CD14-positive monocyte (primary cell): Measurements from ENCODE around the gene RPS28. TPM values are rescaled to one million over a fixed set of nuclear protein-coding genes. Genes with fewer than 3 reads are reported as not detected.

ENCODE experiments used
- DNase-seq, 3 donors: peaks; one replicate each; pipeline ENCODE4 v3.0.0-alpha.2; 2011 to 2022
- H2AFZ ChIP-seq: 2 replicates; pipeline ENCODE4 v1.6.0; 2012; ENCODE audit warnings: mild to moderate bottlenecking, low read depth, low read length, inconsistent platforms; ENCODE audit not compliant: insufficient read depth, poor library complexity, severe bottlenecking
- H3K27ac ChIP-seq, 2 donors: 1 replicate in 1 of 2; 2 replicates in 1 of 2; pipeline ENCODE4 v1.5.1; 2012 to 2013; ENCODE audit warnings: low read length in 2 of 2, control low read depth in 1 of 2, inconsistent platforms in 1 of 2, low read depth in 1 of 2, mild to moderate bottlenecking in 1 of 2
- H3K27me3 ChIP-seq, 2 donors: one replicate each; pipeline versions ENCODE4 v1.6.0 to v1.6.1; 2011 to 2013; ENCODE audit warnings: low read length in 2 of 2; ENCODE audit not compliant: control insufficient read depth in 2 of 2, insufficient read depth in 2 of 2
- H3K36me3 ChIP-seq, 2 donors: replicated peaks in 1 of 2; 1 replicate in 1 of 2; 2 replicates in 1 of 2; pipeline versions ENCODE4 v1.5.1 to v1.6.1; 2012 to 2013; ENCODE audit warnings: low read length in 2 of 2, control low read depth in 1 of 2, inconsistent platforms in 1 of 2, mild to moderate bottlenecking in 1 of 2; ENCODE audit not compliant: insufficient read depth in 2 of 2, control insufficient read depth in 1 of 2
- H3K4me1 ChIP-seq, 2 donors: 1 replicate in 1 of 2; 2 replicates in 1 of 2; pipeline versions ENCODE4 v1.5.1 to v1.6.1; 2012 to 2013; ENCODE audit warnings: low read length in 2 of 2, control low read depth in 1 of 2, inconsistent platforms in 1 of 2, mild to moderate bottlenecking in 1 of 2, moderate library complexity in 1 of 2; ENCODE audit not compliant: insufficient read depth in 2 of 2, control insufficient read depth in 1 of 2
- H3K4me2 ChIP-seq: replicated peaks from 2 replicates; pipeline ENCODE3; 2012; ENCODE audit warnings: low read length, moderate library complexity, mild to moderate bottlenecking; ENCODE audit not compliant: poor library complexity, severe bottlenecking; ENCODE audit errors: extremely low read depth
- H3K4me3 ChIP-seq, 3 experiments: fragments of 200-600 bp in 1 of 3; sonication (generic) in 1 of 3; replicated peaks in 1 of 3; 1 replicate in 2 of 3; 2 replicates in 1 of 3; pipeline ENCODE4 v1.5.1; 2011 to 2013; ENCODE audit warnings: low read length in 3 of 3, mild to moderate bottlenecking in 3 of 3, control low read depth in 2 of 3, low read depth in 2 of 3, inconsistent platforms in 1 of 3, moderate library complexity in 1 of 3
- H3K79me2 ChIP-seq: 2 replicates; pipeline ENCODE4 v1.6.0; 2012; ENCODE audit warnings: mild to moderate bottlenecking, control low read depth, inconsistent platforms, low read length, moderate library complexity; ENCODE audit not compliant: insufficient read depth
- H3K9ac ChIP-seq: 2 replicates; pipeline ENCODE4 v1.6.0; 2017; ENCODE audit warnings: low read length, mild to moderate bottlenecking; ENCODE audit not compliant: insufficient read depth, poor library complexity, severe bottlenecking
- H3K9me3 ChIP-seq, 2 donors: replicated peaks in 1 of 2; 1 replicate in 1 of 2; 2 replicates in 1 of 2; pipeline versions ENCODE4 v1.5.1 to v1.6.1; 2012 to 2013; ENCODE audit warnings: low read length in 2 of 2, control low read depth in 1 of 2; ENCODE audit not compliant: control insufficient read depth in 1 of 2, insufficient read depth in 1 of 2
- H4K20me1 ChIP-seq: 2 replicates; pipeline ENCODE4 v1.6.0; 2012; ENCODE audit warnings: mild to moderate bottlenecking, low read length, control low read depth, moderate library complexity; ENCODE audit not compliant: insufficient read depth
- H3K27ac Mint-ChIP-seq, 7 donors: one replicate each; pipeline ENCODE4 v1.8.0; 2020; ENCODE audit warnings: mild to moderate bottlenecking in 7 of 7, mixed read lengths in 7 of 7, moderate library complexity in 6 of 7, inconsistent platforms in 2 of 7
- H3K27me3 Mint-ChIP-seq, 3 donors: one replicate each; pipeline ENCODE4 v1.8.0; 2021 to 2022; ENCODE audit warnings: low read depth in 3 of 3, mild to moderate bottlenecking in 3 of 3, mixed read lengths in 3 of 3, moderate library complexity in 3 of 3, inconsistent platforms in 1 of 3
- H3K36me3 Mint-ChIP-seq, 2 donors: one replicate each; pipeline ENCODE4 v1.8.0; 2020; ENCODE audit warnings: mixed read lengths in 2 of 2, inconsistent platforms in 1 of 2, mild to moderate bottlenecking in 1 of 2
- H3K4me1 Mint-ChIP-seq: one replicate; pipeline ENCODE4 v1.8.0; 2020; ENCODE audit warnings: mild to moderate bottlenecking, mixed read lengths
- H3K4me3 Mint-ChIP-seq, 2 donors: one replicate each; pipeline ENCODE4 v1.8.0; 2020; ENCODE audit warnings: mild to moderate bottlenecking in 2 of 2, mixed read lengths in 2 of 2, moderate library complexity in 1 of 2
- H3K9me3 Mint-ChIP-seq, 7 donors: one replicate each; pipeline ENCODE4 v1.8.0; 2020 to 2022; ENCODE audit warnings: mixed read lengths in 7 of 7, mild to moderate bottlenecking in 6 of 7, moderate library complexity in 6 of 7, inconsistent platforms in 2 of 7
- CTCF ChIP-seq: fragments of 200-600 bp; IDR thresholded peaks from one replicate; pipeline ENCODE4 v1.8.0; 2022; ENCODE audit warnings: antibody characterized with exemption, mild to moderate bottlenecking
- WGBS: methylation state at CpG from one replicate; pipeline ENCODE4 v1.1.5; 2013; ENCODE audit warnings: missing lambda C conversion rate; ENCODE audit not compliant: insufficient coverage; 5-methylcytosine and 5-hydroxymethylcytosine counted together
- intact Hi-C, 2 donors: fragments of 100-400 bp; cut with micrococcal nuclease; formaldehyde crosslinking; loops; one replicate each; pipeline versions ENCODE4 v1.15.0 to v1.15.1; 2023
- polyA plus RNA-seq, 3 donors: library from polyadenylated mRNA; depleted of rRNA in 1 of 3; unstranded in 2 of 3; stranded (reverse) in 1 of 3; fragments of 300-500 nt in 2 of 3; fragments of >200 nt in 1 of 3; fragmentation: Illumina TruSeq in 2 of 3; gene quantifications; 1 replicate in 2 of 3; 2 replicates in 1 of 3; pipeline ENCODE4 v1.2.3, GENCODE V29; 2012 to 2021

RPS28 gene
- polyA plus RNA-seq, 3 donors, result 539 to 1,104 (median 984) TPM

- Histone ChIP-seq H3K36me3 (no peaks in the 10 kb centered on the region), H3K27me3 (peaks cover 0 to 14% of the 10 kb centered on the region in 2 donors), H3K9me3 (no peaks in the 10 kb centered on the region), H3K4me3 (no peak overlapping the region), H2AFZ (no peak overlapping the region), H3K27ac (no peak overlapping the region), H3K9ac (no peak overlapping the region), H3K4me1 (peaks cover 0 to 3% of the 10 kb centered on the region in 2 donors), H4K20me1 (no peaks in the 10 kb centered on the region), H3K4me2 (no peak overlapping the region), H3K79me2 (no peaks in the 10 kb centered on the region)
- peaks cover 0 to 3% (median 2%) of the 10 kb centered on the region in 7 donors for H3K9me3 Mint-ChIP-seq
- TF ChIP-seq CTCF, result no peak
- WGBS, result 84% methylated on average over 24 of the region's 28 CpGs
- H3K27me3 Mint-ChIP-seq, result peaks cover 24 to 30% (median 26%) of the 10 kb centered on the region in 3 donors
- H3K4me1 Mint-ChIP-seq, result peaks cover 7% of the 10 kb centered on the region
- no peak overlapping the region for H3K4me3 Mint-ChIP-seq
- peaks cover 6 to 15% of the 10 kb centered on the region in 2 donors for H3K36me3 Mint-ChIP-seq
- DNase-seq, result no peak
- intact Hi-C loops, result no loop called here
- H3K27ac Mint-ChIP-seq, result peak overlapping the region in 1 of 7 donors; percentile 36
These were observed 49.9 kb downstream of the RPS28 start for GRCh38 chr19:8371011-8371804.

Other genes with a start within 250 kb of the RPS28 start
- not detected for gene FBN3, start 171.9 kb upstream of the RPS28 start, polyA plus RNA-seq
- 10 to 100 TPM; 11.4 to 12.1 (median 12.0) TPM for gene CERS4, start 112.1 kb upstream of the RPS28 start, polyA plus RNA-seq
- gene CD320, start 13.1 kb upstream of the RPS28 start, polyA plus RNA-seq, result 1 to 10 TPM in 2 of 3 donors, under 1 TPM in 1; 0.72 to 2.5 (median 1.0) TPM
- 100 to 1,000 TPM in 2 of 3 donors, 10 to 100 TPM in 1; 49.9 to 153 (median 133) TPM for gene NDUFA7, start 121 bp upstream of the RPS28 start, polyA plus RNA-seq
- gene KANK3, start 21.8 kb downstream of the RPS28 start, polyA plus RNA-seq, result under 1 TPM in 1 of 3 donors, not detected in 2; 0.15 TPM
- not detected for gene ANGPTL4, start 42.7 kb downstream of the RPS28 start, polyA plus RNA-seq
- gene RAB11B, start 68.9 kb downstream of the RPS28 start, polyA plus RNA-seq, result 100 to 1,000 TPM in 1 of 3 donors, 10 to 100 TPM in 2; 36.5 to 128 (median 45.4) TPM
- gene MARCHF2, start 91.8 kb downstream of the RPS28 start, polyA plus RNA-seq, result 100 to 1,000 TPM in 1 of 3 donors, 10 to 100 TPM in 2; 47.8 to 117 (median 90.8) TPM
- 100 to 1,000 TPM in 2 of 3 donors, 10 to 100 TPM in 1; 77.0 to 121 (median 116) TPM for gene HNRNPM, start 123.5 kb downstream of the RPS28 start, polyA plus RNA-seq
- gene PRAM1, start 181.1 kb downstream of the RPS28 start, polyA plus RNA-seq, result 100 to 1,000 TPM in 1 of 3 donors, 10 to 100 TPM in 2; 43.3 to 264 (median 69.0) TPM
- 10 to 100 TPM in 1 of 3 donors, 1 to 10 TPM in 2; 4.1 to 21.1 (median 4.7) TPM for gene ZNF414, start 192.7 kb downstream of the RPS28 start, polyA plus RNA-seq